SU-DHL-6 (cell line): ENCODE results near the gene POLG.

Source experiments
- CTCF ChIP-seq: fragments of 200-600 bp; sonication (generic); IDR thresholded peaks from one replicate; pipeline ENCODE4 v1.5.1; 2017; ENCODE audit warnings: antibody characterized with exemption, mild to moderate bottlenecking, low read length, moderate library complexity; ENCODE audit not compliant: insufficient read depth, poor library complexity, severe bottlenecking
- EZH2phosphoT487 ChIP-seq: fragments of 200-600 bp; sonication (generic), shearing (Covaris generic); conservative IDR thresholded peaks from 2 replicates; pipeline ENCODE4 v1.6.1; 2018; ENCODE audit warnings: mild to moderate bottlenecking, antibody characterized with exemption, low read length, moderate library complexity, mixed read lengths

DNA sequence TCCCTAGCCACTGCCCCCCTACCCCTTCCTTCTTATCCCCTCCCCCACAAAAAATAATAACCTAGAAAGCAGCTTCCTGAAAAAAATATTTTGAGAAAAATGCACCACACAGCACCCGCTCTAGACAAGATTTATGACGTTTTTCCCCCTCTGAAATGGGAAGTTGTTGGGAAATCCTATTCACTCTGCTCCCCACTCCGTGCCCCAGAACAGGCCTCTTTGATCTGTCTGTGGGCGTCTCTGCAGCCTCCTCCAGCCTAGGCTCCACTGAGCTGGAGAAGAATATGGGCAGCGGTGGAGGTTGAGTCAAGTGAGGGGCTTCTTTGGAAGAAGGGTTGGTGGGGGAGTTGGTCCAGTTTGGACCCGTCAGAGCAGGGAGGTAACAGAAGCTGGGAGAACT lies 28.5 kb upstream of the POLG start:
- TF ChIP-seq CTCF (no peak), EZH2phosphoT487 (no peak)
